GM20000 (cell line): ENCODE results near the gene ARL6IP5.

Experiments used
- DNase-seq: peaks from one replicate; pipeline ENCODE4 v3.0.0; 2012; ENCODE audit warnings: low spot score
- CTCF ChIP-seq: IDR thresholded peaks from 2 replicates; pipeline ENCODE4 v1.5.1; 2012; ENCODE audit warnings: mild to moderate bottlenecking, control low read depth; ENCODE audit errors: extremely low read depth, missing control alignments

Gene ARL6IP5

GRCh38 chr3:69087030-69087791 is 2.5 kb downstream of the ARL6IP5 start:
- TF ChIP-seq CTCF: no peak
- DNase-seq: no peak

GRCh38 chr3:69088063-69088462 is 3.3 kb downstream of the ARL6IP5 start:
- DNase-seq: no peak
- TF ChIP-seq CTCF: no peak

- TF ChIP-seq CTCF: no peak
- DNase-seq: no peak
Observed at GRCh38 chr3:69090021-69090420, 5.3 kb downstream of the ARL6IP5 start.

GRCh38 chr3:69091389-69092029 is 6.8 kb downstream of the ARL6IP5 start:
- no peak for TF ChIP-seq CTCF
- no peak for DNase-seq

GRCh38 chr3:69092030-69092516 is 7.3 kb downstream of the ARL6IP5 start:
- TF ChIP-seq CTCF: no peak
- no peak for DNase-seq

GRCh38 chr3:69094467-69095205 is 9.9 kb downstream of the ARL6IP5 start:
- TF ChIP-seq CTCF: no peak
- DNase-seq: no peak

GRCh38 chr3:69095636-69096035 is 10.9 kb downstream of the ARL6IP5 start:
- no peak for TF ChIP-seq CTCF
- DNase-seq: no peak
